Measurements from ENCODE around the gene ABCA6.

ABCA6 gene

GRCh38 chr17:69059458-69060175 lies 82.1 kb downstream of the ABCA6 start:
- H3K4me1 Mint-ChIP-seq = peaks cover 7% of the 10 kb centered on the region
- H3K4me3 Mint-ChIP-seq = no peak overlapping the region
- H3K36me3 Mint-ChIP-seq = peaks cover 7% of the 10 kb centered on the region
- H3K9me3 Mint-ChIP-seq = peaks cover 11% of the 10 kb centered on the region
- ATAC-seq (ENCODE audit: low read depth) (no peak), DNase-seq (ENCODE audit: low spot score in 2 of 2) (no peak)
- H3K27ac Mint-ChIP-seq = no peak overlapping the region
- H3K27me3 Mint-ChIP-seq = peaks cover 1% of the 10 kb centered on the region

- peaks cover 11% of the 10 kb centered on the region for H3K9me3 Mint-ChIP-seq
- H3K4me1 Mint-ChIP-seq = peaks cover 4% of the 10 kb centered on the region
- no peaks in the 10 kb centered on the region for H3K27me3 Mint-ChIP-seq
- H3K36me3 Mint-ChIP-seq = peaks cover 7% of the 10 kb centered on the region
- H3K27ac Mint-ChIP-seq = no peak overlapping the region
- ATAC-seq (ENCODE audit: low read depth) (no peak), DNase-seq (ENCODE audit: low spot score in 2 of 2) (no peak)
- no peak overlapping the region for H3K4me3 Mint-ChIP-seq
Measured at GRCh38 chr17:69058165-69058564, 83.5 kb downstream of the ABCA6 start.

- ATAC-seq (ENCODE audit: low read depth) (no peak), DNase-seq (ENCODE audit: low spot score in 2 of 2) (no peak)
- Mint-ChIP-seq H3K9me3 (peaks cover 11% of the 10 kb centered on the region), H3K27ac (no peak overlapping the region), H3K36me3 (peaks cover 7% of the 10 kb centered on the region), H3K4me1 (peaks cover 4% of the 10 kb centered on the region), H3K4me3 (no peak overlapping the region), H3K27me3 (no peaks in the 10 kb centered on the region)
Measured at GRCh38 chr17:69057280-69057679, 84.4 kb downstream of the ABCA6 start.

- Mint-ChIP-seq H3K27me3 (no peaks in the 10 kb centered on the region), H3K27ac (no peak overlapping the region), H3K36me3 (peaks cover 7% of the 10 kb centered on the region), H3K4me3 (no peak overlapping the region), H3K9me3 (peaks cover 11% of the 10 kb centered on the region), H3K4me1 (peaks cover 4% of the 10 kb centered on the region)
- DNase-seq (ENCODE audit: low spot score in 2 of 2) (no peak), ATAC-seq (ENCODE audit: low read depth) (no peak)
Measured at GRCh38 chr17:69056179-69056823, 85.4 kb downstream of the ABCA6 start.

GRCh38 chr17:69055334-69055733 lies 86.4 kb downstream of the ABCA6 start:
- DNase-seq (ENCODE audit: low spot score in 2 of 2) = no peak
- Mint-ChIP-seq H3K9me3 (peaks cover 11% of the 10 kb centered on the region), H3K36me3 (peaks cover 7% of the 10 kb centered on the region), H3K27ac (no peak overlapping the region), H3K27me3 (no peaks in the 10 kb centered on the region), H3K4me3 (no peak overlapping the region), H3K4me1 (no peaks in the 10 kb centered on the region)
- ATAC-seq (ENCODE audit: low read depth) = no peak

GRCh38 chr17:69050999-69051775 lies 90.5 kb downstream of the ABCA6 start:
- ATAC-seq (ENCODE audit: low read depth) (no peak), DNase-seq (ENCODE audit: low spot score in 2 of 2) (no peak)
- Mint-ChIP-seq H3K4me1 (no peaks in the 10 kb centered on the region), H3K27me3 (no peaks in the 10 kb centered on the region), H3K4me3 (no peak overlapping the region), H3K9me3 (peaks cover 9% of the 10 kb centered on the region), H3K27ac (no peak overlapping the region), H3K36me3 (peaks cover 3% of the 10 kb centered on the region)

GRCh38 chr17:69048634-69049033 lies 93.1 kb downstream of the ABCA6 start:
- Mint-ChIP-seq H3K4me3 (no peak overlapping the region), H3K27me3 (no peaks in the 10 kb centered on the region), H3K9me3 (peaks cover 1% of the 10 kb centered on the region), H3K36me3 (no peaks in the 10 kb centered on the region), H3K27ac (no peak overlapping the region), H3K4me1 (no peaks in the 10 kb centered on the region)
- no peak for DNase-seq (ENCODE audit: low spot score in 2 of 2)
- ATAC-seq (ENCODE audit: low read depth) = no peak

- Mint-ChIP-seq H3K9me3 (peaks cover 1% of the 10 kb centered on the region), H3K36me3 (no peaks in the 10 kb centered on the region), H3K4me3 (no peak overlapping the region), H3K4me1 (no peaks in the 10 kb centered on the region), H3K27me3 (no peaks in the 10 kb centered on the region), H3K27ac (no peak overlapping the region)
- ATAC-seq (ENCODE audit: low read depth) = no peak
- DNase-seq (ENCODE audit: low spot score in 2 of 2) = no peak
Measured at GRCh38 chr17:69047368-69048263, 94.1 kb downstream of the ABCA6 start.

- Mint-ChIP-seq H3K36me3 (no peaks in the 10 kb centered on the region), H3K27ac (no peak overlapping the region), H3K9me3 (peaks cover 1% of the 10 kb centered on the region), H3K27me3 (no peaks in the 10 kb centered on the region), H3K4me1 (no peaks in the 10 kb centered on the region), H3K4me3 (no peak overlapping the region)
- ATAC-seq (ENCODE audit: low read depth) (no peak), DNase-seq (ENCODE audit: low spot score in 2 of 2) (no peak)
Measured at GRCh38 chr17:69046121-69046807, 95.4 kb downstream of the ABCA6 start.

GRCh38 chr17:69045646-69046045 lies 96.0 kb downstream of the ABCA6 start:
- Mint-ChIP-seq H3K4me1 (no peaks in the 10 kb centered on the region), H3K4me3 (no peak overlapping the region), H3K36me3 (no peaks in the 10 kb centered on the region), H3K9me3 (peaks cover 1% of the 10 kb centered on the region), H3K27me3 (no peaks in the 10 kb centered on the region), H3K27ac (no peak overlapping the region)
- ATAC-seq (ENCODE audit: low read depth) = no peak
- DNase-seq (ENCODE audit: low spot score in 2 of 2) = no peak

- Mint-ChIP-seq H3K27me3 (no peaks in the 10 kb centered on the region), H3K36me3 (no peaks in the 10 kb centered on the region), H3K27ac (no peak overlapping the region), H3K4me3 (no peak overlapping the region), H3K9me3 (peaks cover 1% of the 10 kb centered on the region), H3K4me1 (no peaks in the 10 kb centered on the region)
- DNase-seq (ENCODE audit: low spot score in 2 of 2) = no peak
- no peak for ATAC-seq (ENCODE audit: low read depth)
Measured at GRCh38 chr17:69044371-69044770, 97.3 kb downstream of the ABCA6 start.

GRCh38 chr17:69043098-69043734 lies 98.5 kb downstream of the ABCA6 start:
- H3K4me1 Mint-ChIP-seq = no peaks in the 10 kb centered on the region
- no peak overlapping the region for H3K4me3 Mint-ChIP-seq
- peaks cover 1% of the 10 kb centered on the region for H3K9me3 Mint-ChIP-seq
- H3K27me3 Mint-ChIP-seq = no peaks in the 10 kb centered on the region
- ATAC-seq (ENCODE audit: low read depth) (no peak), DNase-seq (ENCODE audit: low spot score in 2 of 2) (no peak)
- no peaks in the 10 kb centered on the region for H3K36me3 Mint-ChIP-seq
- H3K27ac Mint-ChIP-seq = no peak overlapping the region

GRCh38 chr17:69042308-69042707 lies 99.4 kb downstream of the ABCA6 start:
- Mint-ChIP-seq H3K27ac (no peak overlapping the region), H3K4me1 (no peaks in the 10 kb centered on the region), H3K4me3 (no peak overlapping the region), H3K9me3 (peaks cover 3% of the 10 kb centered on the region), H3K27me3 (no peaks in the 10 kb centered on the region), H3K36me3 (no peaks in the 10 kb centered on the region)
- ATAC-seq (ENCODE audit: low read depth) (no peak), DNase-seq (ENCODE audit: low spot score in 2 of 2) (no peak)
